Fibroblast of peridontal ligament (primary cell): ENCODE data around the gene EIF4E1B.

ENCODE experiments used
- DNase-seq: peaks from one replicate; pipeline ENCODE4 v3.0.0-alpha.2; 2010; ENCODE audit errors: extremely low read depth

Gene EIF4E1B

GRCh38 chr5:176606032-176606431 lies 24.4 kb upstream of the EIF4E1B start:
- DNase-seq, result no peak

GRCh38 chr5:176606875-176607274 lies 23.6 kb upstream of the EIF4E1B start:
- no peak for DNase-seq

DNA sequence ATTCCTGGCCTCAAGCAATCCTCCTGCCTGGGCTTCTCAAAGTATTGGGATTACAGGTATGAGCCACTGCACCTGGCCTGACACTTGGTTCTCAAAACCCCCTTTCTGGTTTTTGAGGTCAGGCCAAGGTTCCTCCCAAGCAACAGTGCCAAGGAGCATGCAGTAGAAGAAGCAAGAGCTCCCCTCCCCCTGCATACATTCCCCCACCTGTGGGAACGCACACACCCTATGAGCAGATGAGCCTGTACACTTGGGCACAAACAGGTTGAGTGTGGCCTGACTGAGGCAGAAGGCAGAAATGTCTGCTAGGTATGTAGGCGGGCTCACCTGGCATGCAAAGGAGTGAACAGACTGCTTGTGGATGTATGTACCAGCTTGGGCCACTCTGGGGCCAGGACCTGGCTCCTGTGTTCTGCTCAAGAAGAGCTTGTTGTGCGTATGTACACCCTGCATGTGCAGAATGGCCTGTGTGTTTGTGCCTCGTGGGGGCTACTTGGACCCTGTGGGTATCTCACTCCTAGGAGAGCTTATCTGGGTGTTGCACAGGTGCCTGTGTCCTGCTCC lies 22.3 kb upstream of the EIF4E1B start:
- no peak for DNase-seq

DNA sequence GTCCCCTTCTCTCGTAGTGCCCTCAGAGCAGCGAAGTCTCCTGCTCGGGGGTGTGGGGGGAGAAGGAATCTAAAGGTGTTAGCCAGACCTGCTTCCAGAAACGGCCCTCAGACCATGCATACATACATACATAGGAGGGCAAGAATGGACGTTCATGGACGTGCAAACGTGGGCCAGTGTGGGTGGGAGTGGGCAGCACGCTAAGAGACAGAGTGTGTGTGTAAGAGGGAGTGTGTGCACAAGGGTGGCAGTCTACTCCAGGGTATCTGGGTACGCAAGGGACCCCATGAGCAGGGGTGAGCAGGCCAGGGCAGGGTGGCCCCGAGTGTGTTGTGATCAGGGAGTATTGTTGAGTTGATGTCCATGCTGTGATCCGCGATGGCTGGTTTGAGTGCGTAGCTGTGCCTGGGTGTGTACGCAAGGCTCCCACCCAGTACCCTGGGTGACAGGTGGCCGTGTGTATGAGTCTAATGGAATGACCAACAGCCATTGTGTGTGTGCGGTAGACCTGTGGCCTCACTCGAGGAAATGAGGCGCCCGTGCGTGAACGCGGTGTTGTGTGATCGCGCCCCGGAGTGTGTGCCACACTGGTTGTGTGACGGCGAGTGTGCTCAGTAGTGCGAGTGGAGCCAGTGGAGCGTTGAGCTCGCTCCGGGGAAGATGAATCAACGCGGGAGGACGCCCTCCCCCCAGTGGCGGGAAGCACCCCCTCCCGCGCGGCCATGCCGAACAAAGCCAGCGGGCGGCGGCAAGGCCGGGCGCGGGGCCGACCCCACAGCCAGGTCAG lies 21.3 kb upstream of the EIF4E1B start:
- DNase-seq, result no peak

DNA sequence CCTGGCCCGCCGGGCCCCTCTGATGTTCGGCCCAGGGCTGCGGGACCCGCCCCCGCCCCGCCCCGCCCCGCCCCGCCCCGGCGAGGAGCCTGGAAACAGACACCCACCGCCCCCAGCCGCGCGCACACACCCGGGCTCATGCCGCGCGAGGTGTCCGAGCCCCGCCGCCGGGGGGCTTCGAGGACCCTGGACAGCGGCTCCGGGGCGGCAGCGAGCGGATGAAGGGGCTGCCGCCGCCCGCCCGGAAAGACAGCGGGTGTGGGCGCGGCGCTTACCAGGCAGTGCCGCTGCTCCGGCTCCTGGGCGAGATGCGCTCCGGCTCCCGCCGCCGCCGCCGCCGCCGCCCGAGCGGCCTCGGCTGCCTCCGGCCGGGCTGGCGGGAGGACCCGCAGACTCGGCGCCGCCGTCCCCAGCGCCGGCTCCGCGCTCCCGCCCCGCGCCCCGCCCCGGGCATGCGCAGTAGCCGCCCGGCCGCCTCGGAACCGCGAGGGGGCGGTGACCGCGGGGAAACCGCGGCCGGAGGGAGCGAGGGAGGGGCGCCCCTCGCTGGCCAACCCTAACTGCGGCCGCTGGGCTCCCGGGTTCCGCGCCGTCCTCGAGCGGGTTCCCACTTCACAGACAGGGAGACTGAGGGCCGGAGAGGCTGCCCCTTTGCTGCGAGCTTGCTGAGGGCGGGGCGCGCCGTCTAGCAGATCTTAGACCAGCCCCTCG lies 20.6 kb upstream of the EIF4E1B start, which contains the start of gene GPRIN1:
GPRIN1 (minus strand) TSS at position 433 of the 711 bp plus-strand sequence. CDS start 10,322 bp downstream, outside the sequence.
- peak; percentile 24 for DNase-seq

DNA sequence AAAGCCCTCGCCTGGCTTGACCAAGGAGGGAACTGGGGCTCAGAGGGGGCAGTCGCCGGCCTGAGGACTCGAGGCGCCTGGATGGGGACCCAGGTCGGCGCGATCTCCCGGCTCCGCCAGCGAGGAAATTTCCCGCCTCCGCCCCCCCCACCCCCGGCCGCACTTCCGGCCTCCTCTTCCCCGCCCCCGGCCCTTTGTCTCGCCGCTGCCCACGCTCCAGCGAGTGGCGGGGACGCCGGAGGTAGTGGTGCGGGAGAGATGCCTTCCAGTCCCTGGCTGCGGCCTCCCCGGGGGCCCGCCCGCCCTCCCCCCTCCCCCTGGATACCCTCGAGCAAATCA lies 20.1 kb upstream of the EIF4E1B start:
- no peak for DNase-seq

DNA sequence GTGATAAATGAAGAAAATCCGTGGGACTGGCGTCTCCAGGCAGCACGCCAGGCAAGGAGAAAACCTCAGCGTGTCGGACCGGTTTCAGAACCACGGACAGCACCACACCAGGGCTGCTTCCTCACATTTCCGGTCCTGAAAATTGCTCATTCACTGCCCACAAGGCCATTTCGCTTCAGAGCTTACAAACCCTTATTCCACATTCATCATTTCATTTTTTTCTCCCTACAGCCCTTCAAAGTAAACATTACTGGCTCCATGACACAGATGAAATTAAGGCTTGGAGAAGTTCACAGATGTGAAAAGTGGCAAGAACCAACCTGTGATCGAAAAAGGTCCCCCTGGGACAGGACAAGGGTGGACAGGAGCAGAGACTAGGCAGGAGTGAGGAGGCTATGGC lies 19.0 kb upstream of the EIF4E1B start:
- peak; percentile 89 for DNase-seq

GRCh38 chr5:176612008-176612407 lies 18.5 kb upstream of the EIF4E1B start:
- no peak for DNase-seq

DNA sequence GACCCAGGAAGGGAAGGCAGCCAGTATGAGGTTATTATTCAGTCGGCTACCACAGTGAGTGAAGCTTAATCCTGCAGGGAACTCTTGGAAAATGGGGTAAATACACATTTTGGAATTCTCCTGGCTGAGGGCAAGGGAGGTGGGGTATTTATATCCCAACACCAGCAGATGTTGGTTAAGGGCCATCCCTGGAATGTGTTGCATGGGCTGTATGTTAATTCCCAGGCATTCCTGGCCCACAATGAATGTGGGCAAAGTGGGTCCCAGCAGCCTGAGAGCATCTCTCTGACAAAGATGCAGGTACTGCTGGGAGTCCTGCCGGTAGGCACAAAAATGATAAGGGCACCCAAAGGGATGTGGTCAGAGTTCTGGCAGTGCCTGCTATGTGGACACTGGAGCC lies 17.6 kb upstream of the EIF4E1B start:
- DNase-seq, result no peak

DNA sequence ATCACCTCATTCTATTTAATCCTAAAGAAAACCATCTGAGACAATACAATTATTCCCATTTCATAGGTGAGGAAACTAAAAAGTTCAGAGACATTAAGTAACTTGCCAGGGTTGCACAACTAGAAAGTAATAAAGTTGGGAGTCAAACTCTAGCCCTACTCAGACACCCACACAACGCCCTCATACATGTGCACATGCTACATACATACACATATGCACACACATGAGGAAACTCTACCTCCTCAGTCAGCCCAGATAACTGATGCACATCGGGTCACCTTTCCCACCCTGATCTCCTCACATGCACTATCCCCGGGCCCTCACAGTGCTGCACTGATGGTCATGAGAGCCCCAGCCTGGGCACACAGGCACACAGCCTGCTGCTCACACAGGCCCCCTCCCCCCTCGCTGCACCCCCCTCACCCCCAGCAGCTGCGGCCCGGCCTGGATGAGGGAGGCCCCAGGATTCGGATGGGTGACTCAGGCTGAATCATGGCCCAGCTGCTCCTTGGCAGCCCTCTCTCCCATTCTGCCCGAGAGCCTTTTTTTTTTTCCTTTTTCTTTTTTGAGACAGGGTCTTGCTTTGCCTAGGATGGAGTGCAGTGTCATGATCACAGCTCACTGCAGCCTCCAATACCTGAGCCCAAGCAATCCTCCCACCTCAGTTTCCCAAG lies 15.5 kb upstream of the EIF4E1B start:
- peak; percentile 68 for DNase-seq

GRCh38 chr5:176616511-176616910 lies 14.0 kb upstream of the EIF4E1B start:
- no peak for DNase-seq

GRCh38 chr5:176618783-176619182 lies 11.7 kb upstream of the EIF4E1B start:
- DNase-seq, result no peak

DNA sequence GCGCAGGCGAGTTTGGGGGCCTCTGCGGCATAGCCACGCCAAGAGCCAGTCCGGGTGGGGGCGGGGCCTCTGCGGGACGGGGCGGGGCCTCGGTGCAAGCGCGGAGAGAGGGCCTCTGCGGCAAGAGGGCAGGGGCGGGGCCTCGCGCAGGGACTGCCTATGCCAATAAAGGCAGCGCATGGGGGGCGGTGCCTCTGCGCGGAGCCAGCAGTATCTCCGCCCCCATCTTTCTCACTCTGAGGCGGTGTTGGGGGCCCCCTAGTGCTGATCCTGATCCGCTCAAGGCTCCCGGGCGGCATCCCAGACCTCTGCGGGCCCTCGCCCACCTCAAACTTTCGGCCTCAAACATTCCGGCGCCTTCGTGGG lies 11.3 kb upstream of the EIF4E1B start:
- peak; percentile 75 for DNase-seq

DNA sequence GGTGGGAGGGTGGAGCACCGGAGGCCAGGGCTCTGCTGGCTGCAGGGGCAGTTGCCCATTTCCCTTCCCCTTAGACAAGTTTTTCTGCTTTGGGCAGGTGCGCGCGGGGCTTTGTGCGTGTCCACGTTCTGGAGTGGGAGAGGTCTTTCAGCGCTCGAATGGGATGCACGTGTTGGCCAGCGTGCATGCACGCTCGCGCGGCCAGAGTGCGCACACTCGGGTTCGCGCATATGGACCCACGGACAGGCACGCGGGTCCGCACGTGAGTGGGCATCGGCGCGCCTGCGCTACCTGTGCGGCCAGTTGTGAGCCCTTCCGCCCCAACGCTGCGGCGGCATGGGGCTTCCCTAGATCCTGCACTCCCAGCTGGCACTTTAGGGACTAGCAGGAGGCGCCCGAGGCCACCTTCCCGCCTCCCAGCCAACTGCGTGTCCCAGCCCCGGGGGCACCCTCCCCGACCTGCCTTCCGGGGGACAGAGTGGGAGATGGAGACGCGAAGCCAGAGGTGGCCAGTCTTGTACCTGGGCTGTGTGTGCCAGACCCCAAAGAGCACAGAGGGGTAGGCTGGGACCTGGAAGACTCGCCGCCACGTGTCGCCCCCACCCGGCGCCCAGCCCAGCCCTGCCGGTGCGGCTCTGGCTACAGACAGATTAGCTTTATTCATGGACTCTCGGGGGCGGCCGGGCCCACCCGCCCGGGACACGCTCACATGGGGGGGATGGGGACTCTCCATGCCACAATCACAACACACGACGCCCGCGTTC lies 10.7 kb upstream of the EIF4E1B start:
- DNase-seq, result no peak

- no peak for DNase-seq
Observed at GRCh38 chr5:176620333-176620981, 10.0 kb upstream of the EIF4E1B start.

DNA sequence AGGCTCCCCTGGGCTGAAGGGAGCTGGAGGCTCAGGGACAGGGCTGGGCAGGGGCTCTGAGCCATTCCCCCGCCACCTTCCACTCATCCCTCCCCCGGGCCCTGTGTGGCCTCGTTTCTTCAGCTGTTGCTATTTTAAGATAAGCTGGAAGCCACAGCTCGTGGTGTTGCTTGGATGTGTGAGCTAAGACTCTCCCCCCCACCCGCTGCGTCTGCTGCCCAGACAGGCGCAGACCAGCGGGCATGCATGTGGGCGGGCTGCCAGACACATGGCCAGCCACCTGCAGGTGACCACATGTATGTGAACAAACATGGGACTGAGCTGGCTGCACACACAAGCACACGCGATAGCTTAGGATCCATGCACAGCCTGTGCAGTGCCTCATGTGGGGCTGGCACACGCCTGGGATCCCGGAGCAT lies 8.8 kb upstream of the EIF4E1B start:
- no peak for DNase-seq

DNA sequence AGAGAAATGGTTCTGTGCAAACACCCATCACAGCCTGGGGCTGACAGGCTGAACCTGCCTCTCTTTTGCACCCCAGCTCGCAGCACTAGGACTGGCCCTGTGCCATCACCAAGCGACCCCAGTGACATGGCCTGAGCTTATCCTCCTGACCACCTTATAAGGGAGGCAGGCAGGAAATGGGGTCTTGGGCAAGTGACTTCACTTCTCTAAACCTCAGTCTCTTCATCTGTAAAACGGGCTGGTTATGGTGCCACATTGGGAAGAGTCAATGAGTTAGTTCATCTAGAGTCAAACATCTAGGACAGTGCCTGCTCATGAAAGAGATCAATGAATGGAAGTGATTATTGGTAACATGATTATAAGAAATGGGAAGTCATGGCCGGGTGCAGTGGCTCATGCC lies 6.3 kb upstream of the EIF4E1B start:
- DNase-seq, result no peak

DNA sequence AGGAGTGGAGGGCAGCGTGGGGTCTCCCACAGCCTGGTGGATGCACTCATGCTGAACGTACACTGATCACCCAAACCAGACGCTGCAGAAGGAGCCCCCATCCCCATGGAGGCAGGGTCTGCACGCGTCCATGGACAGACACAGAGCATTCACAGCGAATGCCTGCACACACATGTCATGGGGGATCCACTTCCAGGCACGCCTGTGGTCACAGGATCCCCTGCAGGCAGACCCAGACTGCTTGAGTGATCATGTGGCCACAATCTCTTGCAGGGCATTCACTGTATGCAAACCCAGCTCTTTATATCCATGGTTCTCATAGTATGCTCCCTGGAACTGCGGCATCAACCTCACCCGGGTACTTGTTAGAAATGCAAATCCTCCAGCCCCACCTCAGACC lies 5.5 kb upstream of the EIF4E1B start:
- no peak for DNase-seq

DNA sequence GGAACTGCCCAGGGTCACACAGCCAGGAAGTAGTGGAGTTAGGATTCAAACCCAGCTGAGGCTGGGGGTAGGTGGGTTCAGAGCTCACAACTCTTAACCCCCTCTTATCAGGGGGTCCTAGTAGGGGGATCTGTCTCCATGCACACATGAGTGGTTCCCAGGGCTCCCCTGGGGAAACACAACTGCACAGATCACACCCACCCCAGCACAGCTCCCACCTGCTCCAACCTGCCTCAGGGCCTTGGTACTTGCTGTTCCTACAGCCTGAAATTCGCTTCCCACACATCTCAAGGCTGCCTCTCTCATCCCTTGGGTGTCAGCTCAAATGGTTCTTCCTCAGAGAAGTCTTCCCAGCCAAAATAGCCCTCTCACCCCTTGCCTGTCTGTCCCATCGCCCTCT lies 5.0 kb upstream of the EIF4E1B start:
- DNase-seq, result no peak

GRCh38 chr5:176625966-176626875 lies 4.3 kb upstream of the EIF4E1B start:
- DNase-seq, result no peak
